Muscle of arm (tissue), 12 donors: ENCODE data around the gene TGFB3. TPM values are rescaled to one million over a fixed set of nuclear protein-coding genes. Genes with fewer than 3 reads are reported as not detected.
"Not testable (repeated sequence)": the region's sequence is repeated elsewhere in the genome, so short reads cannot be mapped to it uniquely, and the experiment has no call there.

Source experiments
- DNase-seq: peaks from one replicate; pipeline ENCODE4 v3.0.0-alpha.2; 2013
- polyA plus RNA-seq, 12 donors: library from polyadenylated mRNA; unstranded; fragments of 120-200 nt; gene quantifications; one replicate each; pipeline ENCODE4 v1.2.1, GENCODE V29; 2013; ENCODE audit not compliant: insufficient read length in 12 of 12

Gene TGFB3
- polyA plus RNA-seq, 12 donors: 69.4 to 750 (median 111) TPM

GRCh38 chr14:75967866-75968265, 13.9 kb downstream of the TGFB3 start:
- no peak for DNase-seq

GRCh38 chr14:75961662-75962061, 20.1 kb downstream of the TGFB3 start:
- DNase-seq: no peak

GRCh38 chr14:75960231-75960630, 21.6 kb downstream of the TGFB3 start:
- no peak for DNase-seq

- DNase-seq: no peak
These were observed 22.8 kb downstream of the TGFB3 start for GRCh38 chr14:75959031-75959430.

- no peak for DNase-seq
These were observed 29.3 kb downstream of the TGFB3 start for GRCh38 chr14:75952489-75952888.

GRCh38 chr14:75946785-75947184, 35.0 kb downstream of the TGFB3 start:
- DNase-seq: no peak

- no peak for DNase-seq
These were observed 37.1 kb downstream of the TGFB3 start for GRCh38 chr14:75944607-75945241.

GRCh38 chr14:75941030-75941429, 40.8 kb downstream of the TGFB3 start:
- no peak for DNase-seq

- no peak for DNase-seq
These were observed 42.6 kb downstream of the TGFB3 start for GRCh38 chr14:75939200-75939599.

- no peak for DNase-seq
These were observed 46.7 kb downstream of the TGFB3 start for GRCh38 chr14:75934998-75935628.

- no peak for DNase-seq
These were observed 48.0 kb downstream of the TGFB3 start for GRCh38 chr14:75933712-75934296.

- peak; percentile 66 for DNase-seq
These were observed 53.1 kb downstream of the TGFB3 start for GRCh38 chr14:75928690-75929181.

- no peak for DNase-seq
These were observed 54.2 kb downstream of the TGFB3 start for GRCh38 chr14:75927564-75928087.

GRCh38 chr14:75926431-75927115, 55.2 kb downstream of the TGFB3 start:
- DNase-seq: no peak

- DNase-seq: not testable (repeated sequence)
These were observed 56.5 kb downstream of the TGFB3 start for GRCh38 chr14:75925141-75925840.

- not testable (repeated sequence) for DNase-seq
These were observed 61.4 kb downstream of the TGFB3 start for GRCh38 chr14:75920421-75920820.

- DNase-seq: no peak
These were observed 63.9 kb downstream of the TGFB3 start for GRCh38 chr14:75917946-75918335.

- DNase-seq: no peak
These were observed 64.4 kb downstream of the TGFB3 start for GRCh38 chr14:75917322-75917945.

- DNase-seq: no peak
These were observed 66.8 kb downstream of the TGFB3 start for GRCh38 chr14:75915045-75915444.

- DNase-seq: no peak
These were observed 68.6 kb downstream of the TGFB3 start for GRCh38 chr14:75913183-75913582.

GRCh38 chr14:75911883-75912282, 69.9 kb downstream of the TGFB3 start:
- DNase-seq: peak; percentile 75
